Kidney capillary endothelial cell (primary cell): Measurements from ENCODE around the gene ZSCAN23.
"Not testable (repeated sequence)": the region's sequence is repeated elsewhere in the genome, so short reads cannot be mapped to it uniquely, and the experiment has no call there.

Source experiments
- DNase-seq: peaks from one replicate; pipeline ENCODE4 v3.0.0-alpha.2; 2018; ENCODE audit warnings: low spot score

Gene ZSCAN23

GRCh38 chr6:28436404-28436803 lies 6.9 kb downstream of the ZSCAN23 start:
- DNase-seq = no peak

GRCh38 chr6:28433119-28433518 lies 10.2 kb downstream of the ZSCAN23 start:
- DNase-seq = no peak

GRCh38 chr6:28429781-28430180 lies 13.5 kb downstream of the ZSCAN23 start:
- DNase-seq = no peak

- no peak for DNase-seq
Measured at GRCh38 chr6:28425944-28426541, 17.2 kb downstream of the ZSCAN23 start.

DNA sequence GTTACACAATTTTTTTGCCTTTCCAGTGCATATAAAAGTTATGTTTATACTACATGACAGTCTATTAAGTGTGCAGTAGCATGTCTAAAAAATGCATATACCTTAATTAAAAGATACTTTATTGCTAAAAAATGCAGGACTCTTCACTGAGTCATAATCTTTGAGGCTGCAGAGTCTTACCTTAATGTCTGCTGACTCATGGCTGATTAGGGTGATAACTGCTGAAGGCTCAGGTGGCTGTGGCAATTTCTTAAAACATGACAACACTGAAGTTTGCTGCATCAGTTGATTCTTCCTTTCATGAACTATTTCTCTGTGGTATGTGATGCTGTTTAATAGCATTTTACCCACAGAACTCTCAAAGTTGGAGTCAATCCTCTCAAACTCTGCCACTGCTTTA lies 19.1 kb downstream of the ZSCAN23 start:
- DNase-seq = no peak

DNA sequence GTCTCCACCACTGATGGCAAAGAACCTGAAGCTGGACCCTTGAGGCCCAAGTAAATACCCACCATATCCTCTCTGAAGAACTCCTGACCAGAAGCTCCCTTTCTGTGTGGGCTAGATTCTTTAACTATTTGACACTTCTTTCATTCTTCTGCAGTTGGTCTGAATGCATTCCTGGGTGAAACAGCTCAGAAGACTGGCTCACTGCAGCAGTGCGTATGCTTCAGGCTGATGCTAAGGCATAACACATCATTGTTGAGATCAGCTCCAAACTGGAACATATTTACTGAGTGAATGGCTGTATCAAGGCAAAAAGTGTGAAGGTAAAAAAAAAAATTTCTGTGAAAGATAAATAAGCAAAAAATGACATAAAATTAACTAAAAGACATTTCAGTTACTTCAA lies 19.7 kb downstream of the ZSCAN23 start:
- no peak for DNase-seq

DNA sequence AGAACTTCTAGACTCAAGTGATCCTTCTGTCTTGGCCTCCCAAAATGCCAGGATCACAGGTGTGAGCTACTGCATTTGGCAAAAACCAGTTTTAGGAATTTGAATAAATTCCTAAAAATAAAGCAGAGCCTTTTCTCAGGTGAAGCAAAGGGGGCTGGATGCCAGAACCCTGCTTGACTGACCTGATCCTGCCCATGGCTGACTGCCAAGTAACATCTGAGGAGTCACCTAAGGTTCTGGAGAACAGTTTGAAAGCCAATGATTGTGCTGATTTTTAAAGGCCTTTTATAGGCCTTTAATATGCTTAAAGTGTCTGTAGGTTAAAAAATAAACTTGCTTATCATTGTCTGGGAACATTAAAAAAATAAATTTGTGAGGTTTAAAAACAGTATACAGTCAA lies 29.6 kb downstream of the ZSCAN23 start:
- DNase-seq = no peak

DNA sequence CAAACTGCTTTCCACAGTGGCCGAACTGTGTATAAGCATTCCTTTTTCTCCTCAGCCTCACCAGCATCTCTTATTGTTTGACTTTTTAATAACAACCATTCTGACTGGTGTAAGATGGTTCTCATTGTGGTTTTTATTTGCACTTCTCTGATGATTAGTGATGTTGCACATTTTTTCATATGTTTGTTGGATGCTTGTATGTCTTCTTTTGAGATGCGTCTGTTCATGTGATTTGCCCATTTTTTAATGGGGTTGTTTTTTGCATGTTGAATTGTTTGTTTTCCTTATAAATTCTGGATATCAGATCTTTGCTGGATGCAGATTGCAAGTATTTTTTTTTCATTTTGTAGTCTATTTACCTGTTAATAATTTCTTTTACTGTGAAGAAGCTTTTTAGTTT lies 32.5 kb downstream of the ZSCAN23 start:
- DNase-seq = no peak

DNA sequence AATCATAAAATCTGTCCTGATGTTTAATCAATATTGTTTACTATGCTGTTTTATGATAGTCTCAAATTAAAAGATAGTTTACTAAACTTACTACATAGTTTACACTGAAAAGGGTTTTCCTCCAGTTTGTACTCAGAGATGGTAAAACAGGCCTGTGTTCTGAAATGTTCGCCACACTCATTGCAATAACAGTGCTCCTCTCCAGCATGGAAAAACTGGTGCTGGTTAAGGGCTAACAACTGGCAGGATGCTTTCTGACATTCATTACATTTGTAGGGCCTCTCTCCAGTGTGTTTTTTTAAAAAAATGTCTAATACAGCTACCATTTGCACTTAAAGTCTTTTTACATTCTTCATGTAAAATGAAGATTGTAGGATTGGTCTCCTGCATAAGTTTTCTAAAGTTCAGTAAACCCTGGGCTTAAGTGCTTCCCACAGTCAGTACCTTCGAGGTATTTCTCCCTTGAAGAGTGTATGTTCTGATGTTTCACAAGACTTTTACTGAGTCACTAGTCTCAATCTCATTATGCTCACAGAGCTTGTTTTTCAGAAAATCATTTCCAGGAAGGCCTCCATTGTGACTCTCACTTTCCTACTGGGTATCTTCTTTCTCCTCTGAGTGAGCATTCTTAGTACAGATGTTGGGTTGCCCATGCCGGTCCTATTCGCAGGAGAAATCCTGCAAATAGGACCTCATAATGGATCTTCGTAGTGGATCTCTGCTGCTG lies 35.1 kb downstream of the ZSCAN23 start:
- no peak for DNase-seq

DNA sequence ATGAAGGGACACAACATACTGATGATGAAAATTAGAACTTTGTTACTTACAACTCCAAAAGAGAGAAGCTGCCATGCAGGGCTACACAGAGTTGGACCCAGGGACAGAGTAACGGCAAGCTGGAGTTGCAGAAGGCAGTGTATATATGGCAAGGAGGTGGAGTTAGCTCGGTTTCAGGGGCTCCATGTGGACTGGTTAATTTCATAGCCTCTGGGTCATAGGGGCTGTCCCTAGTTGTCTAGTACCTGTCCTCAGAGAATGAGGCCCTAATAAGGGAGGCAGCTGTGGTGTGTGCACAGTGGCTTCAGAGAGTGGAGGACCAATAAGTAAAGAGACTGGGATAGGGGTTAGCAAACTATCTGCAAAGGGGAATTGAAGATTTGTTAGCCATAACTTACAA lies 35.9 kb downstream of the ZSCAN23 start:
- no peak for DNase-seq

GRCh38 chr6:28403923-28404322 lies 39.4 kb downstream of the ZSCAN23 start:
- not testable (repeated sequence) for DNase-seq

DNA sequence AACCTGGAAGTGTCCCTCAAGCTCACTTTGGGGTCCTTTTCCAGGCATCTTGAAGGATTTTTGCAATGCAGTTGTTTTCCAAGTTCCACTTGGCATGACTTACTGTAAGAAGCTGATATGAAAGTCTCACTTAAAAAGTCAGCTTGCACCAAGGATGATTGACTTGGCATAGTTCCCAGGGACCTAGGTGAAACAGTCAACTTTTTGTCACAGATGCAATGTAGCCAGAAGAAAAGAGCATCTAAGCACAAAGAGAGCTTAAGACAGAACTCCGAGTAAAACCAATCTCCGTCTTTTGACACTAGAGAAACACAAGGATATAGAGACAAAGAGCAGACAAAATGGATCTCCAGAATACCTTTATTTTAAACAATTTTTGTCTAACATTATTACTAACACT lies 41.1 kb downstream of the ZSCAN23 start:
- DNase-seq = no peak

DNA sequence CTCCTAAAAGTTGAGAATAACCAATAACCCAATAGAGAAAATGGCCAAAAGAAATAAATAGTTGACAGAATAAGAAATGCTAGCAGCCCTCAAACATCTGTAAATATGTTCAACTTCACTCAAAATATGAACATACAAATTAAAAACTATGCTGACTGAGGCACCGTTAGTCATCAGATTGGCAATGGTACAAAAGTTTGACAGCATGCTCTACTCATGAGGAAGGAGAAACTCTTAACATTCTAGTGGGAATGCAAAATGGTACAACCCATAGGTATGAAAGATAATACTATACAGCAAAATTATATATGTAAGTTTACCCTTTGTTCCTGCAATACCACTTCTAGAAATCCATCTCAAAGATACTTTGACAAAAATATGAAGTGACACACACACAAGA lies 42.1 kb downstream of the ZSCAN23 start:
- no peak for DNase-seq

DNA sequence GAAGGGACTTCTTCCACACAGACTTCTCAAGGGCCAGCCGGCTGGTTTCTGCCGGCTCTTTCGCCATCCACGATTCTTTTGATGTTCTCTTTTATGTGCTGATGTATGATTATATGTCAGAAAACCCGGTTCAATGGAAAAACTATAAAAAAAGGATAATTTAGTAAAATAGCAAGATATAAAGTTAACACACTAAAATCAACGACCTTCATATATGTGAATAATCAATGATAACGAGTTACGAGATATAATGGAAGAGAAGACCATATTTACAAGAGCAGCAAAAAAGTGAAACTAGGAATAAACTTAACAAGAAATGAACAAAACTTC lies 43.2 kb downstream of the ZSCAN23 start:
- DNase-seq = no peak

DNA sequence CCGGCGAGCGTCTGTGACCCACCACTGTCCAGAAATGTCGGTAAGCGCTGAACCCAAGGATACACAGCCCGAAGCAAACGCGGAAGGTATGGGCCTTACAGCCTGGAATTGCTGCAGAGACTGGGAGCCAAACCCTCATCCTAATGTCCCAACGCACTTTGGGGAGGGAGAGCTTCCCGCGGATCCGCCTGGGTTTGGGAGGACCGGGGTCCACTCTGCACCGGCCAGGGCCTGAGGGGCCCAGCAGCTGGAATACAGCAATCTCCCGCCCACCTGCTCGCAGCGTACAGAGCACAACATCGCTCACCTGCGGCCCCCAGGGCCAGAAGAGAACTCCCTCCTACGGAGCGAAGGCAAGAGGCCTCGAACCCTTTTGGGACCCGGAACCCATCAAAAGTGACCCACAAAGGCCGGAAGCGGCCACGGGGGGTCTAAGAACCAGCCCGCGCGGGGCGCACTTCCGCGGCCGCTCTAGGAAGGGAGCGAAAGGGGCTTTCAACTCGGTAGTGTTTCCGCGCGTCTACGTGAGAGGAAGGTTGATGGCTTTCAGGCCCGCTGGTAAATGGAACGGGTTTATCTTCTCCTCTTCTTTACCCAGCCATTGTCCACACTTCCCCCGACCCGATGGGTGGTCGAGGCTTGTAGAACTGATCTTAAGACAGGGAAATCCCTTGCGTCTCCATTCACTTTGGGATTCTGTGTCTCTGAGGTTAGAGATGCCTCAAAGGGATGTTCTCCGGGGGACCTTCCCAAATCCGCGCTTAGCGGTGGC lies 43.8 kb downstream of the ZSCAN23 start, which contains the start of gene ZSCAN12:
Gene ZSCAN12 (minus strand): TSS at position 398 of the 772 bp plus-strand sequence. CDS start 1,342 bp downstream, outside the sequence.
- peak; percentile 78 for DNase-seq

DNA sequence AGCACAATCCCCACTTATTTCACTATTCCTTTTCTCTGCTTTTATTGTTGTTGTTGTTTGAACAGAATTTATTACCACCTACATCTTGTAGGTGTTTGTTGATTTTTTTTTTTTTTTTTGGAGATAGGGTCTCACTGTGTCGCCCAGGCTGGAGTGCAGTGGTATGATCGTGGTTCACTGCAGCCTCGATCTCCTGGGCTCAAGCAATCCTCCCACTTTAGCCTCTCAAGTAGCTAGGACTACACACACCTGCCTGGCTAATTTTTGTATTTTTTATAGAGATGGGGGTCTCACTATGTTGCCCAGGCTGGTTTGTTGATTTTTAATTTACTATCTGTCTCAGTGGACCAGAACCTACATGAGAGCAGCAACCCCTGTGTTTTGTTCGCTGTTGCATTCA lies 47.4 kb downstream of the ZSCAN23 start:
- no peak for DNase-seq

DNA sequence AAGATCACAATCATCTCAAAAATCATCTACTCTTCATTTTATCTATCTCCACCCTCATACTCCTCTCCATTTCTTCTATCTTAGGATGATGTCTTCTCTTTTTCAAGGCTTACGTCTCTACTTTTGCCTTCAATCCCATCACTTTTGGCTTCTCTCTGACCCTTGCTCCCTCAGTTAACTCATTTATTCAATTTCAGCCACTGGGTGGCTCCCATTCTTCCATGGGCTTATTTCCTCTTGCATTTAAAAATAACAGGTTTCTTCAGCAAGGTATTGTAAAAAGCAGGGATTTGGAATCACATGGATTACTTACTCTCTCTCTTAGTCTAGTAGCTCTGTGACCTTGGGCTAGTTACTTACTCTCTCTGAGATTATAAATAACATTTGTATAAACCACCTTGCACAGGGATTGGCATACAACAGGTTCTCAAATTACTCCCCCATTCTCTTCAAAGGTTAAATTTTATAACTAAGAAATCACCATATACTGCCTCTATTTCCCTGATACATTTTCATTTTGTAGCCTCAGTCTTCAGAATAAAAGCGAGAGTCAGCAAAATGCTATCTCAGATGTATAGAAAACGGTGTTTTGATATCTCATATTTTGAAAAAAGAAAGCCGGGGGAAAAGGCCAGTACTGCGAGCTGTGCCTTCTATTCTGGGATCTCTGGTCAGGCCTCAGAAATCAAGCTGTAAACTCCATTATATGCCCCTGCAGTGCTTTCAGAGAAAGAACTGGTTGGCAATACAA lies 49.2 kb downstream of the ZSCAN23 start:
- DNase-seq = peak; percentile 10

DNA sequence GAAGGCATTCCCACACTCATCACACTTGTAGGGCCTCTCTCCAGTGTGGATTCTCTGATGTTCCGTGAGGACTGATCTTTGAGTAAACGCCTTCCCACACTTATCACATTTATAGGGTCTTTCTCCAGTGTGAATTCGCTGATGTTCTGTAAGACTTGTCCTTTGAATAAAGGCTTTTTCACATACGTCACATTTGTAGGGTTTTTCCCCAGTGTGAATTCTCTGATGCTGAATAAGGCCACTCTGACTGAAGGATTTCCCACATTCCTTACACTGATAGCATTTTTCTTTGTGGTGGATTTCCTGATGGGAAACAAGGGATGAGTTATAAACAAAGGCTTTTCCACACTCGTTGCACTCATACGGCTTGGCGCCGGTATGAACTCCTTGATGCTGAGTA lies 52.6 kb downstream of the ZSCAN23 start:
- DNase-seq = no peak

DNA sequence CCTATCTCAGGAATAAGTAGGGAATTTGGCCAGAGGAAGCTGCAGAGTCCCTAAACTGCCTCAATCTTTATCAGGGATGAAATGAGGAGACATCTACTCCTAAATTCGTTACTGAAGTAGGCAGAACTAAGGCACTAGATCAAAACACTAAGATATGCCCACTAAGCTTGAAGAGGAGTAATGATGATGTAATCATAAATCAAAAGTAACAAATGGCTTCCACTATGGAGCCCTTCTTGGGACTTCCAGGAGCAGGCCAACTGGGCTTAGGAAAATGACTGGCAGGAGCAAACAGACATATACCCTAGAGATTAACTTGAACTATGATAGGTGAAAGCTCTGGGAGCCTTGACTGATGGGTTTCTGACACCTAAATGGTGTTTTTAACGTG lies 59.2 kb downstream of the ZSCAN23 start:
- DNase-seq = no peak

DNA sequence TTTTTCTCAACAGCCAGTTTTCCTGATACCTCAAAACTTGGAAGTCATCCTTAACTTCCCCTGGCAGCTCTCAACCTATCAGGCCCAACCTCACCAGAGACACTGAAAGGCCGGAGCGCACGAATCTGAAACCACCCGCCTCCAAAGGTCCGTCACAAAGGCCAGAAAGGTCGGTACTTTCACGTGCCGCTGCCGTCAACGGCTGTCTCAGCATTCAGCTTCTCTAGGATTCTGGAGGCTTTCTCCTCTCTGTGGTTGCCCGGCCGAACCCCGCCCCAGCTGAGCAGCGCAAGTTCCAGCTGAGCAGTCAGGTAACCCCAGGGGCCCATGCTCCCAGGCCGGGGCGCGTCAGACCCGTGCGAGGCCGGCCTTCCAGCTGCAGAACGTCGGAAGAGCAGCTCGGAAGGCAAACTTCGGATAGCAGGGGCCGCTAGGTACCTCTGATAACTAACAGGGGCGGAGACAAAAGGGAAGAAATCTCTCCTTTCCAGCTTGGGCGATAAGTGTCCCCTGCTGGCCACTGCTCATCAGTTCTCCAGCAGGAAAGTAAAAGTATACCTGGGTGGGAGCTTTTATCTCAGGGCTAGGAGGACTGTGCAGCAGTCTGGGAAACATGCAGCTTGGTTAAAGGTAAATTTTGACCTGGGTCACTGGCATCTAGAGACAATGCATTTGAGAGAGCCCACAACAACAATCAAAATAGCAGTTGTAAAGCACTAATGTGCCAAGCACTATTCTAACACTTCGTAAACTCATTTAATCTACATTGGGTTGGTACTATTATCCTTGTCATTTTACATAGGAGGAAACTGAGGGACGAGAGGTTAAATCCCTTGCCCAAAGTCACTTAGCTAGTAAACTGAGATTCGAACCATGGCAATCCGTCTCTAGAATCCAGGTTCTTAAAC lies 59.8 kb downstream of the ZSCAN23 start:
- peak; percentile 71 for DNase-seq
